Measurements from ENCODE around the gene LRMDA.

The LRMDA gene

DNA sequence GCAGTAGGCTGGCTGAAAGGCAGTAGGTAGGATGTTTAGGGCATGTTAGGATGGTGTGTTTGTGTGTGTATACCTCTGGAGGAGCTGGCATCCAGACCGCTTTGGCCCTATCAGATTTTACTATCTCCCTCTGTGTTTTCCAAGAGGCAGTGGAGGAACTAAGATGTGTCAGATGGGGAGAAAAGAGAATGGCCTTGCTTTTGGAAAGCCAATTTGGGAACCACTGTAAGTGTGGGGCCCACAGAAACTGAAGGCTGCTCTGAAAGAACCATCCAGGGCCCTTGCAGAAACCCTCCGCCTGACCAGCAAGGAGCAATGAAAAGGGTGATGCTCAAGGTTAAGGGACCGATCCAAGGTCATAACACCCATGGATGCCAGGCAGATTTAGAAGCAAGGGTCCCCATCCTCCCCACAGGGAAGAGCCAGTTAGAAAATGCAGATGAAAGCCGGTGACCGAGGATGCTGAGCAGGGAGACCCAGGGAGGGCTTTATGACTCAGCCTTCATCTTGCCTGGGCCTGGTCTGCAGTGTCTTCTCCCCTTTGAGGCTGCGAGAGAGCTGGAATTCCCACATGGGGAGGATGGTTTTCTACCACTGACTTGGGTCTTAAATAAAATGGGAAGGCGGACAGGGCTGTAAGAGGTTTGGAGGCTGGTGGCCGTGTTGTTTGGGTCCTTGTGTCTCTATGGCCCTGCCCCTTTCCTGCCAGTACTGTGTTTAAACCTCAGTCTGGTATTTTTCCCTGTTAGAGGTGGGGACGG lies 275.8 kb downstream of the LRMDA start:
- TF ChIP-seq, protein P1, sequence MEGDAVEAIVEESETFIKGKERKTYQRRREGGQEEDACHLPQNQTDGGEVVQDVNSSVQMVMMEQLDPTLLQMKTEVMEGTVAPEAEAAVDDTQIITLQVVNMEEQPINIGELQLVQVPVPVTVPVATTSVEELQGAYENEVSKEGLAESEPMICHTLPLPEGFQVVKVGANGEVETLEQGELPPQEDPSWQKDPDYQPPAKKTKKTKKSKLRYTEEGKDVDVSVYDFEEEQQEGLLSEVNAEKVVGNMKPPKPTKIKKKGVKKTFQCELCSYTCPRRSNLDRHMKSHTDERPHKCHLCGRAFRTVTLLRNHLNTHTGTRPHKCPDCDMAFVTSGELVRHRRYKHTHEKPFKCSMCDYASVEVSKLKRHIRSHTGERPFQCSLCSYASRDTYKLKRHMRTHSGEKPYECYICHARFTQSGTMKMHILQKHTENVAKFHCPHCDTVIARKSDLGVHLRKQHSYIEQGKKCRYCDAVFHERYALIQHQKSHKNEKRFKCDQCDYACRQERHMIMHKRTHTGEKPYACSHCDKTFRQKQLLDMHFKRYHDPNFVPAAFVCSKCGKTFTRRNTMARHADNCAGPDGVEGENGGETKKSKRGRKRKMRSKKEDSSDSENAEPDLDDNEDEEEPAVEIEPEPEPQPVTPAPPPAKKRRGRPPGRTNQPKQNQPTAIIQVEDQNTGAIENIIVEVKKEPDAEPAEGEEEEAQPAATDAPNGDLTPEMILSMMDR (IDR thresholded peaks at IDR 0.05) = no peak

DNA sequence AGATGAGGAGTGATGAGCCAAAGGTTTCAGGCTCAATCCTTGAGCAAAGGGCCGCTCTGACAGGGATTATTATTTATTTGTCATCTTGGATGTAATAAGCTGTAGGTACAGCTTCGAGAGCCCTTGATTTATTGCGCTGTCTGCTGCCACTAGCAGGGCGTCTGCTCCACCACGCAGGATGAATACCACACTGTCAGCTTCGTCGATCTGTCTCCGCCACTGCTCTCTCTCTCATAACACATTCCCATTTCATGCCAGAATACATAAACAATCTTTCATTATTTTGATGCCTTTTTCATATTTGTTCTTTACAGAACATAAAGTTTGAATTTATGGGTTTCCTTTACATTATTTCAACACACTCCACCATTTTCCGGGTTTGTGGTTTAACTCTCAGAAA lies 276.6 kb downstream of the LRMDA start:
- TF ChIP-seq, protein P1 (IDR thresholded peaks at IDR 0.05) = no peak

DNA sequence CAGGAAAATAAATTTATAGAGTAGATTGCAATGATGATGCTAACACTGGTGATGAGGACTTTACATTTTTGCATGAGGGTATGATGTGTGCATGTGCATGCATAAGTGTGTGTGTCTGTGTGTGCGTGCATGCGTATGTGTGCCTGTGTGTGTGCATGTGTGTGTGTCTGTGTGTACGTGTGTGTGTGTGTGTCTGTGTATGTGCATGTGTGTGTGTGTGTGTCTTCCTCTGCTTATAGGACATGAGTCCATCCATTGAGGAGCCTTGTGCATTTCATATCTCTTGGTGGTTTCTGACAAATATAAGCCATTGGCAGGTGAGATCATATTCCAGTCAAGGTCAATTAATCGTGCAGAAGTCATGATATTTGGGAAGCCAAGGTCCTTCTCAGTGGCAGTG lies 277.8 kb downstream of the LRMDA start:
- TF ChIP-seq, protein P1 (IDR thresholded peaks at IDR 0.05) = no peak

DNA sequence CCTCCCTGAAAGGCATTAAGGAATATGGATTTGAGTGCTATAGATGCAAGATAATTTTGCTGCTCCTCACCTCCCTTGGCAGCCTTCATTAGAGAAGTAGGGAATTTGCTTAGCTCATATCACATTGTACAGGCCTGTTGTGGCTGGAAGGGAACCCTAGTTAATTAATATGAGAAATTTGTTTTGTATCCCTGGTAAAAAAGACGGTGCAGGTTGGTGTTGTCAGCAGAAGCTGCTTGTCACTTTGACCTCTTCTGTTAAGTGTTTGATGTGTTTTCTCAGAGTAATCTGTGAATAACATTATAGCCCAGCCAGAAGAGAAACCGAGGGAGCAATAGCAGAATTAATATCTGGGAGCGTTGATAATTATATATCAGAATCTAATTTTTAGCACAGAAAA lies 278.4 kb downstream of the LRMDA start:
- TF ChIP-seq, protein P1 (IDR thresholded peaks at IDR 0.05) = no peak

DNA sequence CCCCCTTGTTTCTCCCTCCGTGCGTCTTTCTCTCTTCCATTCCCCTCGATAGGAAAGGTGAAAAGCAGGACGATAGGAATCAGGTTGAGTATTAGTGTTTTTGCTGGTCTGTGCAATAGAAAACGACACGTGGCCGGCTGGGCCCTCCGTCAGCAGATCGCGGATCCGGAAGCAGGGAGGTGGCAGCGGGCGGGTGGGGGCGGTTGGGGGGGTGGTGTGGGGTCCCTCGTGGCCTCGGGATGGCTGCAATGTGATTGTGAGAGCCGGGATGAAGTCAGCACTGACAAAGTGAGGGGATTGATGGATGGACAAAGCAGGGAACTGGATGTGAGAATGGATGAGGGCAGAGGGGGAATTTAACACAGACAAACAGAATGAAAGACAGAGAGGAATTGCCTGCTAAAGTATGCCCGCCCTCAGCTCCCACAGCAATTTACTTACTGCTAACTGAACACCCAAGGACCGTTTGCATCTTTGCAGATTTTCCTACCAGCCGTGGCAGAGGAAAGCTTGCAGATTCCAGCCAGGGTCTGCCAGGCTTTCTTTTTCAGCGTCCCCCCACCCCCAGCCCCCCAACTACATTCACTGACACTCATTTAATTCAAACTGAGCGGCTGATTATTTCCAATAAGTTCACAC lies 280.9 kb downstream of the LRMDA start:
- TF ChIP-seq, protein P1 (IDR thresholded peaks at IDR 0.05) = no peak

DNA sequence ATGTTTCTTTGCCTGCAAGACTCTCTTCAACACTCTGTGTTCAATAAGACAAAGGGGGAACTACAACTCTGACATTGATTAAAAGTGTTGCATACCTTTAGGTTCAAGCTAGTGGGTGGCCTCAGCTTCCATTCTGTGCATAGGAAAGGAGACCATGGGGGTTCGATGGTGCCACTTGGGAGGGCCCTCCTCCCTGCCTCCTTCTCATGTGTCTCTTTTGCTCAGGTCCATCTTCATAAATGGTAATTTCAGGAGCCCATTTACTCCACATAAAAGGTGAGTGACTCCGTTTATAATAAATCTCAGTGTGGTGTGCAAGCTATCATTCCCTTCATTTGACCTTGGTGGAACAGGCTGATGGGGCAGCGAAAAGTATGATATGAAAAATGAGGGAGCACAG lies 285.1 kb downstream of the LRMDA start:
- TF ChIP-seq, protein P1 (IDR thresholded peaks at IDR 0.05) = no peak

DNA sequence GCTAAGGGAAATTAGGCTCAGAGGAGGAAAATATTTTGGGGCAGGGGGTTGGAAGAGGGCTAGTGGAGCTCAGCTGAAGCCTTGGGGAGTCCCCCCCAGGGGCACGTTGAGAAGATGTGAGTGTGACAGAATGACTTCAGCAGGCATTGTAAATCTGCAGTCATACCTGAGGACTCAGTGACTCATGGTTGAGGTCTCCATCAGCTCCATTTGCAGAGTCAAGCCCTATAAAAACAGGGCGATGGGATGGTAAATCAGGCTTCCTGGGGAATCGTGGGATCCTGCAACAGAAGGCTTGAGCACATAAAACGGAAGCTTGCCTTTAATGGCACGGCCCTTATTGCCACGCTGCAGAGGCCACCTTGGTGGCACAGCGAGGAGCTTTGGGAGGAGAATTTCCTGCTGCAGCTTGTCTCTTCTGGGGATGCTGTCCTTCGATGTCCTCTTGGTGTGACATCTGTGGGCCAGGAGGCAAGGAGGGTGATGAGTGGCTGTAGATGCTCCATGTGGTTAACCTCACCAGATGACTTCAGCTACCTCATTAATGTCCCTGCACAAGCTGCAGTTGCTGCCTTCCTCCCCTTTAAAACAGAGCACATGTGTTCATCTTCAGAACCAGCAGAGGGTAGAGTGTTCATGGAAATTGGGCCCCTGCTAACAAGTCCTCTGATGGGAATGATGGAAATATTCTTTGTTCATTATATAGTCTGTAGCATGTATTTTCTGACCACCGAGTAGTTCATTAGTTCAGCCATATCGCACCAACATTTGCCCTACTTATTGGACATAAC lies 285.9 kb downstream of the LRMDA start:
- TF ChIP-seq, protein P1 (IDR thresholded peaks at IDR 0.05) = no peak
